OCI-LY3 (cell line): ENCODE measurements around the gene CLCN4.
A peak's percentile ranks its signal among the peaks of the same experiment; 100 is the strongest.

Experiments used
- H2AFZ ChIP-seq: fragments of 200-600, 300-600 bp; shearing (Covaris generic); 2 replicates; pipeline ENCODE4 v1.6.0; 2014; ENCODE audit warnings: antibody characterized with exemption, low read depth, low read length
- H3K27ac ChIP-seq: fragments of 200-600, 300-600 bp; sonication (generic); 2 replicates; pipeline ENCODE4 v1.5.1; 2014; ENCODE audit warnings: mild to moderate bottlenecking, low read length, moderate library complexity, mixed read lengths
- H3K27me3 ChIP-seq: fragments of 200-600, 300-600 bp; sonication (generic); 2 replicates; pipeline ENCODE4 v1.6.1; 2014; ENCODE audit warnings: low read depth, low read length, mixed read lengths
- H3K36me3 ChIP-seq: fragments of 200-600, 300-600 bp; sonication (generic); replicated peaks from 2 replicates; pipeline ENCODE3; 2014; ENCODE audit warnings: low read depth, low read length, mixed read lengths
- H3K4me1 ChIP-seq: fragments of 300-600, 200-600 bp; sonication (generic); 2 replicates; pipeline ENCODE4 v1.6.1; 2014; ENCODE audit warnings: low read length, mixed read lengths
- H3K4me2 ChIP-seq: fragments of 200-600, 300-600 bp; sonication (generic); 2 replicates; pipeline ENCODE4 v1.6.1; 2014; ENCODE audit warnings: low read length, mixed read lengths
- H3K4me3 ChIP-seq: fragments of 300-600, 200-600 bp; sonication (generic); 2 replicates; pipeline ENCODE4 v1.5.1; 2014; ENCODE audit warnings: antibody characterized with exemption, mild to moderate bottlenecking, low read length, moderate library complexity
- H3K79me2 ChIP-seq: fragments of 300-600, 200-600 bp; shearing (Covaris generic); 2 replicates; pipeline ENCODE4 v1.6.1; 2014; ENCODE audit warnings: mild to moderate bottlenecking, low read length, mixed read lengths
- H3K9ac ChIP-seq: fragments of 300-600, 200-600 bp; shearing (Covaris generic); 2 replicates; pipeline ENCODE4 v1.6.0; 2014; ENCODE audit warnings: mild to moderate bottlenecking, low read length, moderate library complexity
- H3K9me3 ChIP-seq: fragments of 200-600, 300-600 bp; shearing (Covaris generic); 2 replicates; pipeline ENCODE4 v1.6.1; 2014; ENCODE audit warnings: low read length, mixed read lengths; ENCODE audit not compliant: insufficient read depth
- H4K20me1 ChIP-seq: fragments of 200-600, 300-600 bp; sonication (generic); 2 replicates; pipeline ENCODE4 v1.6.1; 2016; ENCODE audit warnings: low read length, mixed read lengths; ENCODE audit not compliant: insufficient read depth
- CTCF ChIP-seq: fragments of 200-600, 300-600 bp; sonication (generic); IDR thresholded peaks from 2 replicates; pipeline ENCODE4 v1.5.1; 2014; ENCODE audit warnings: antibody characterized with exemption, low read length, low read depth
- EZH2phosphoT487 ChIP-seq: fragments of 200-600 bp; shearing (Covaris generic); IDR thresholded peaks from 2 replicates; pipeline ENCODE4 v1.6.1; 2018; ENCODE audit warnings: antibody characterized with exemption, mixed run types, low read depth

CLCN4 gene

GRCh38 chrX:10187421-10187820, 30.6 kb downstream of the CLCN4 start:
- TF ChIP-seq EZH2phosphoT487: no peak
- no peak for TF ChIP-seq CTCF
- H3K27ac ChIP-seq: no peak overlapping the region
- H3K4me2 ChIP-seq: no peak overlapping the region
- no peak overlapping the region for H2AFZ ChIP-seq
- no peaks in the 10 kb centered on the region for H3K36me3 ChIP-seq
- no peaks in the 10 kb centered on the region for H3K9me3 ChIP-seq
- no peak overlapping the region for H3K4me3 ChIP-seq
- peaks cover 6% of the 10 kb centered on the region; the same call in 1 of the 2 replicates for H3K4me1 ChIP-seq
- no peak overlapping the region for H3K9ac ChIP-seq
- no peaks in the 10 kb centered on the region for H3K27me3 ChIP-seq
- no peaks in the 10 kb centered on the region for H3K79me2 ChIP-seq
- H4K20me1 ChIP-seq: no peaks in the 10 kb centered on the region

- peak overlapping the region; percentile 43 for H3K4me2 ChIP-seq
- H3K4me1 ChIP-seq: peaks cover 6% of the 10 kb centered on the region; the same call in 1 of the 2 replicates
- H2AFZ ChIP-seq: no peak overlapping the region
- no peaks in the 10 kb centered on the region for H4K20me1 ChIP-seq
- H3K36me3 ChIP-seq: no peaks in the 10 kb centered on the region
- H3K27me3 ChIP-seq: no peaks in the 10 kb centered on the region
- H3K79me2 ChIP-seq: no peaks in the 10 kb centered on the region
- no peak overlapping the region for H3K4me3 ChIP-seq
- TF ChIP-seq EZH2phosphoT487: no peak
- peak; percentile 72 for TF ChIP-seq CTCF
- no peak overlapping the region for H3K27ac ChIP-seq
- no peak overlapping the region for H3K9ac ChIP-seq
- H3K9me3 ChIP-seq: no peaks in the 10 kb centered on the region
Observed at GRCh38 chrX:10189317-10190268, 32.8 kb downstream of the CLCN4 start.

- Histone ChIP-seq H4K20me1 (no peaks in the 10 kb centered on the region), H3K4me1 (peaks cover 6% of the 10 kb centered on the region; the same call in 1 of the 2 replicates), H3K4me2 (peak overlapping the region; percentile 43), H3K4me3 (no peak overlapping the region), H3K79me2 (no peaks in the 10 kb centered on the region), H2AFZ (no peak overlapping the region), H3K9ac (no peak overlapping the region), H3K27me3 (no peaks in the 10 kb centered on the region), H3K36me3 (no peaks in the 10 kb centered on the region), H3K27ac (no peak overlapping the region), H3K9me3 (no peaks in the 10 kb centered on the region)
- TF ChIP-seq CTCF (peak; percentile 65), EZH2phosphoT487 (no peak)
Observed at GRCh38 chrX:10190367-10190766, 33.6 kb downstream of the CLCN4 start.

GRCh38 chrX:10193587-10193986, 36.8 kb downstream of the CLCN4 start:
- Histone ChIP-seq H3K27ac (no peak overlapping the region), H3K4me2 (no peak overlapping the region), H3K9me3 (no peaks in the 10 kb centered on the region), H4K20me1 (no peaks in the 10 kb centered on the region), H3K4me1 (peaks cover 7% of the 10 kb centered on the region), H3K79me2 (no peaks in the 10 kb centered on the region), H3K36me3 (no peaks in the 10 kb centered on the region), H3K9ac (no peak overlapping the region), H2AFZ (no peak overlapping the region), H3K4me3 (no peak overlapping the region), H3K27me3 (0 out of 2 replicates have a peak, but pooled peaks cover 2% of the 10 kb centered on the region)
- no peak for TF ChIP-seq EZH2phosphoT487
- TF ChIP-seq CTCF: no peak
